ENCODE data around the gene NYAP2. TPM values are rescaled to one million over a fixed set of nuclear protein-coding genes. Genes with fewer than 3 reads are reported as not detected.

Gene NYAP2
- total and polyA plus RNA-seq, 8 donors = 0.03 to 0.31 (median 0.07) TPM; not detected in 1

DNA sequence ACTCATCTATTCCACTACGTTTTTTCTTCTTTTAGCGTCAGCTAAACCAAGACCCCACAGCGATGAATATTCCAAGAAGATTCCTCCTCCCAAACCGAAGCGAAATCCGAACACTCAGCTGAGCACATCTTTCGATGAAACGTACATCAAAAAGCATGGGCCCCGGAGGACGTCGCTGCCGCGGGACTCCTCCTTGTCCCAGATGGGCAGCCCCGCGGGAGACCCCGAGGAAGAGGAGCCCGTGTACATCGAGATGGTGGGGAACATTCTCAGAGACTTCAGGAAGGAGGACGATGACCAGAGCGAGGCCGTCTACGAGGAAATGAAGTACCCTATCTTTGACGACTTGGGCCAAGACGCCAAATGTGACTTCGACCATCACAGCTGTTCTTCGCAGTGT lies 182.4 kb downstream of the NYAP2 start:
- intact Hi-C loops (cut with DNase I) = no loop called here
- no peak for FAIRE-seq
- 93 to 96% methylated on average over 26 of the region's 26 CpGs for WGBS, 2 donors

GRCh38 chr2:225582355-225583116 lies 183.0 kb downstream of the NYAP2 start:
- TF ChIP-seq, protein P1, sequence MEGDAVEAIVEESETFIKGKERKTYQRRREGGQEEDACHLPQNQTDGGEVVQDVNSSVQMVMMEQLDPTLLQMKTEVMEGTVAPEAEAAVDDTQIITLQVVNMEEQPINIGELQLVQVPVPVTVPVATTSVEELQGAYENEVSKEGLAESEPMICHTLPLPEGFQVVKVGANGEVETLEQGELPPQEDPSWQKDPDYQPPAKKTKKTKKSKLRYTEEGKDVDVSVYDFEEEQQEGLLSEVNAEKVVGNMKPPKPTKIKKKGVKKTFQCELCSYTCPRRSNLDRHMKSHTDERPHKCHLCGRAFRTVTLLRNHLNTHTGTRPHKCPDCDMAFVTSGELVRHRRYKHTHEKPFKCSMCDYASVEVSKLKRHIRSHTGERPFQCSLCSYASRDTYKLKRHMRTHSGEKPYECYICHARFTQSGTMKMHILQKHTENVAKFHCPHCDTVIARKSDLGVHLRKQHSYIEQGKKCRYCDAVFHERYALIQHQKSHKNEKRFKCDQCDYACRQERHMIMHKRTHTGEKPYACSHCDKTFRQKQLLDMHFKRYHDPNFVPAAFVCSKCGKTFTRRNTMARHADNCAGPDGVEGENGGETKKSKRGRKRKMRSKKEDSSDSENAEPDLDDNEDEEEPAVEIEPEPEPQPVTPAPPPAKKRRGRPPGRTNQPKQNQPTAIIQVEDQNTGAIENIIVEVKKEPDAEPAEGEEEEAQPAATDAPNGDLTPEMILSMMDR (IDR thresholded peaks at IDR 0.05) = no peak
- ATAC-seq (no peak), DNase-seq (peak in 2 of 6 donors; percentile 21 to 67), FAIRE-seq (no peak)
- intact Hi-C loops (cut with DNase I) = no loop called here
- Histone ChIP-seq H3K27me3 (no peaks in the 10 kb centered on the region), H3K27ac (no peak overlapping the region), H3K36me3 (no peaks in the 10 kb centered on the region), H3K4me1 (no peaks in the 10 kb centered on the region), H3K9me3 (no peaks in the 10 kb centered on the region), H3K4me3 (no peak overlapping the region)
- 93 to 96% methylated on average over 49 of the region's 49 CpGs for WGBS, 2 donors

More for the DNA sequence above, 182.4 kb downstream of the NYAP2 start:
- TF ChIP-seq, protein P1 (IDR thresholded peaks at IDR 0.05) = no peak
- ATAC-seq = no peak
- Histone ChIP-seq H3K4me1 (no peaks in the 10 kb centered on the region), H3K36me3 (no peaks in the 10 kb centered on the region), H3K4me3 (no peak overlapping the region), H3K27ac (no peak overlapping the region), H3K27me3 (no peaks in the 10 kb centered on the region), H3K9me3 (no peaks in the 10 kb centered on the region)
- peak in 2 of 6 donors; percentile 12 to 20 for DNase-seq

- Histone ChIP-seq H3K4me1 (no peaks in the 10 kb centered on the region), H3K4me3 (no peak overlapping the region), H3K36me3 (no peaks in the 10 kb centered on the region), H3K9me3 (no peaks in the 10 kb centered on the region), H3K27ac (no peak overlapping the region), H3K27me3 (no peaks in the 10 kb centered on the region)
- DNase-seq (no peak), ATAC-seq (no peak), FAIRE-seq (no peak)
- intact Hi-C loops (cut with DNase I) = no loop called here
- TF ChIP-seq, protein P1 (IDR thresholded peaks at IDR 0.05) = no peak
These were observed 185.3 kb downstream of the NYAP2 start for GRCh38 chr2:225584796-225585195.

GRCh38 chr2:225590932-225591331 lies 191.4 kb downstream of the NYAP2 start:
- TF ChIP-seq, protein P1 (IDR thresholded peaks at IDR 0.05) = no peak
- no peaks in the 10 kb centered on the region for H3K36me3 ChIP-seq
- intact Hi-C loops (cut with DNase I) = no loop called here
- DNase-seq (no peak), ATAC-seq (no peak), FAIRE-seq (no peak)
- H3K27ac ChIP-seq = no peak overlapping the region
- H3K4me1 ChIP-seq = no peaks in the 10 kb centered on the region
- H3K9me3 ChIP-seq = no peaks in the 10 kb centered on the region
- H3K4me3 ChIP-seq = no peak overlapping the region
- H3K27me3 ChIP-seq = no peaks in the 10 kb centered on the region
- WGBS, 2 donors = 88 to 91% methylated on average over 3 of the region's 3 CpGs

DNA sequence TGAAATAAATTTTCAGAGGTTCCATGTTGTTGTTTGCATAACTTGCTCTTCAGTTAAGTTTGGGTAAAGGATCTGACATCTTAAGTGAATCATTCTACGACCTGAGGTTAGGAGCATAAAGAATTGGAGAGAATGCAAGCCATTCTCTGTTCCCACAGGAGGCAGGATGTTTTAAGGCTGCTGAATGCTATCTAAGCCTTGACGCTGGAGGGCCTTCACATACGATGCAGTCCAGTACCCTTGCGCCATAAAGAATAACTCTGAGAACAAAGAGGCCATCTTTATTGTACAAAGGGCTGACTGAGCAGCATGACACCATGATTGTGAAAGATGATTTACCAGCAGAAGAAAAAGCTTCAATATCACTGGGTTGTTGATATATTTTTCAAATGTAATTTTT lies 198.4 kb downstream of the NYAP2 start:
- no peaks in the 10 kb centered on the region for H3K4me1 ChIP-seq
- H3K4me3 ChIP-seq = no peak overlapping the region
- WGBS, 2 donors = 83 to 90% methylated on average over 4 of the region's 4 CpGs
- intact Hi-C loops (cut with DNase I) = no loop called here
- DNase-seq (no peak), ATAC-seq (no peak), FAIRE-seq (no peak)
- TF ChIP-seq, protein P1 (IDR thresholded peaks at IDR 0.05) = no peak
- no peak overlapping the region for H3K27ac ChIP-seq
- no peaks in the 10 kb centered on the region for H3K36me3 ChIP-seq
- H3K27me3 ChIP-seq = no peaks in the 10 kb centered on the region
- no peaks in the 10 kb centered on the region for H3K9me3 ChIP-seq

Measured in pancreas (tissue), 10 donors.